ENCODE measurements around the gene GAB2. TPM values are rescaled to one million over a fixed set of nuclear protein-coding genes. Genes with fewer than 3 reads are reported as not detected.
"Not testable (repeated sequence)": the region's sequence is repeated elsewhere in the genome, so short reads cannot be mapped to it uniquely, and the experiment has no call there.

The GAB2 gene
- total RNA-seq, 4 donors from 2014 or later, result 22.5 to 32.8 (median 30.1) TPM

GRCh38 chr11:78299000-78299710 lies 118.5 kb downstream of the GAB2 start:
- no peak for TF ChIP-seq POLR2A (IDR thresholded peaks at IDR 0.05)
- TF ChIP-seq CTCF (IDR thresholded peaks at IDR 0.05), result no peak
- DNase-seq (ENCODE audit: low spot score in 2 of 2), result no peak
- WGBS, 2 donors, result 83 to 85% methylated on average over 2 of the region's 2 CpGs
- no peak overlapping the region for H3K4me3 ChIP-seq (ENCODE audit: low read depth, poor library complexity, severe bottlenecking)
- intact Hi-C loops (cut with DNase I; ENCODE audit: low total_unique reads), result no loop called here

DNA sequence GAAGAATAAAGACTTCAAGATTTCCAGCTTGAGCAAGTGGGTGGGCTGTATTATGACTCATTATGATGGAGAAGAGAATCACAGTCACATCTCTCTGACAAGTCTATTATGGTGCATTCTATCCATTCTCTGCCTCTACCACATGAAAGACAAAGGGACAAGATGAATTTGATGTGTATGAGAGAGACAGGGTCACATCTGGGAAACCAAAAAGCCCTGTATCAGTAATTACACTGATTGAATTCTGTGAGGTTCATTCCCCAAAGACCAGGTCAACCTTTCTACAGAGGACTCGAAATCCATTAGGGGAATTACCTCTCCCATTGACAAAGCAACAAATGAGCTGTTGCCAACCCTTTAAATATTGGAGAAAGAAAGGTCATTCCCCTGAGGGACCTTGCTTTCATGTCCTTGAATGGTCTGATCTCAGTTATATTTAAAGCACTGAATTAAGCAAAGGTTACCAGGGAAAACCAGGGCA lies 119.3 kb downstream of the GAB2 start:
- intact Hi-C loops (cut with DNase I; ENCODE audit: low total_unique reads), result no loop called here
- H3K4me3 ChIP-seq (ENCODE audit: low read depth, poor library complexity, severe bottlenecking), result no peak overlapping the region
- WGBS, 2 donors, result 57 to 71% methylated on average over 1 of the region's 1 CpG
- no peak for TF ChIP-seq CTCF (IDR thresholded peaks at IDR 0.05)
- no peak for TF ChIP-seq POLR2A (IDR thresholded peaks at IDR 0.05)
- no peak for DNase-seq (ENCODE audit: low spot score in 2 of 2)

DNA sequence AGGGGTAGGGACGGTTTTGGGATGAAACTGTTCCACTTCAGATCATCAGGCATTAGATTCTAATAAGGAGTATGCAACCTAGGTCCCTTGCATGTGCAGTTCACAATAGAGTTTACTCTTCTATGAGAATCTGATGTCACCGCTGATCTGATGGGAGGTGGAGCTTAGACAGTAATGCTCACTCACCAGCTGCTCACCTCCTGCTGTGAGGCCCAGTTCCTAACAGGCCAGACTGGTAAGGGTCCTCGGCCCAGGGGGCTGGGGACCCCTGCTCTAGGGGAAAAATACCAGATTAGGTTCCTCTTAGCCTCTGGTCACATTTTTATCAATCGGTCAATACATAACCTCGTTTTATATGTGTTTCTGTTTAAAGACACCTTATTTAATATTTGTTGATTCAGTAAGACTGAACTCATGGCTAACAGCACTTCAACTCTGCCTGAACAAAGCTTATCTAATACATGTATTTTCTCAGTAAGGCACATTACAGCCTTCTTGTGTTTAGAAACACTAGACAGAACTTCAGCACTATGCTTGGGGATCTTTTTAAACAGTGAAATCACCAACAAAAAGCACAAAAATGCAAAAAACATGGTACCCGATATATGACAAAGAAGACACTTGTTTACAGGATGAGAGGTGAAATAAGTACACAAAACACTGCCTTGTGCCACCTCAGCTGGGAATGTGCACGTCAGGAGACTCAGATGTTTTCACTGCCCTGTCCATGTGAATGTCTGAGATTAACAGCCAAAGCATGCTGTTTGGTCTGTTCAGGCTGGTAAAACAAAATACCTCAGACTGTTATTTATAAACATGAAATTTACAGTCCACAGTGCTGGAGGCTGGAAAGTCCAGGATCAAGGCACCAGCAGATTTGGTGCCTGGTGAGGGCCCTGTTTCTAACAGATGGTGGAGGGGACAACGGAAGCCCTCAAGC lies 121.4 kb downstream of the GAB2 start:
- no peak for DNase-seq (ENCODE audit: low spot score in 2 of 2)
- 85 to 88% methylated on average over 8 of the region's 8 CpGs for WGBS, 2 donors
- TF ChIP-seq POLR2A (IDR thresholded peaks at IDR 0.05) (no peak), CTCF (IDR thresholded peaks at IDR 0.05) (no peak)
- H3K4me3 ChIP-seq (ENCODE audit: low read depth, poor library complexity, severe bottlenecking), result no peak overlapping the region
- intact Hi-C loops (cut with DNase I; ENCODE audit: low total_unique reads), result no loop called here

DNA sequence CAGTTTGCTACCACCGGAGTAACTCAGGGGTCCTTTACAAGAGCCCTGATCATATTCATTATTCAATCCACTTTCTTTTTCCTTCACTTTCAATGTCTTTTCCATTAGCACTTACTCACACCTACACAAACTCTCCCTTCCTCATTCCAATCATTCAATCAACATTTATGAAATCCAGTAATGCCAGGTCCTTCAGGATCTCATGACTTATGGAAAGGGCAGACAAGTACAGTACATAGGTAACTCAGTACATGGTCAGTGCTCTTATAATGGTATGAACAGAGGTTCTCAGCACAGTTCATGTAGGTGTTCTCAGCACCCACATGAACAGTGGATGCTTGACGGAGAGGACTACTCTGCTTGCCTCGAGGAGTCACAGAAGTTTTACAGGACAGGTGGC lies 122.3 kb downstream of the GAB2 start:
- TF ChIP-seq POLR2A (IDR thresholded peaks at IDR 0.05) (no peak), CTCF (IDR thresholded peaks at IDR 0.05) (no peak)
- DNase-seq (ENCODE audit: low spot score in 2 of 2), result no peak
- 94 to 96% methylated on average over 3 of the region's 3 CpGs for WGBS, 2 donors
- H3K4me3 ChIP-seq (ENCODE audit: low read depth, poor library complexity, severe bottlenecking), result no peak overlapping the region
- intact Hi-C loops (cut with DNase I; ENCODE audit: low total_unique reads), result no loop called here

DNA sequence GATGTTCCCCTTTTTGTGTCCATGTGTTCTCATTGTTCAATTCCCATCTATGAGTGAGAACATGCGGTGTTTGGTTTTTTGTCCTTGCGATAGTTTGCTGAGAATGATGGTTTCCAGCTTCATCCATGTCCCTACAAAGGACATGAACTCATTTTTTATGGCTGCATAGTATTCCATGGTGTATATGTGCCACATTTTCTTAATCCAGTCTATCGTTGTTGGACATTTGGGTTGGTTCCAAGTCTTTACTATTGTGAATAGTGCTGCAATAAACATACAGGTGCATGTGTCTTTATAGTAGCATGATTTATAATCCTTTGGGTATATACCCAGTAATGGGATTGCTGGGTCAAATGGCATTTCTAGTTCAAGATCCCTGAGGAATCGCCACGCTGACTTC lies 123.5 kb downstream of the GAB2 start:
- DNase-seq (ENCODE audit: low spot score in 2 of 2); intact Hi-C loops (cut with DNase I; ENCODE audit: low total_unique reads); H3K4me3 ChIP-seq (ENCODE audit: low read depth, poor library complexity, severe bottlenecking): not testable (repeated sequence)
- 90 to 94% methylated on average over 5 of the region's 5 CpGs for WGBS, 2 donors

GRCh38 chr11:78293536-78293935 lies 124.1 kb downstream of the GAB2 start:
- TF ChIP-seq POLR2A (IDR thresholded peaks at IDR 0.05) (no peak), CTCF (IDR thresholded peaks at IDR 0.05) (no peak)
- intact Hi-C loops (cut with DNase I; ENCODE audit: low total_unique reads), result no loop called here
- H3K4me3 ChIP-seq (ENCODE audit: low read depth, poor library complexity, severe bottlenecking), result no peak overlapping the region
- WGBS, 2 donors, result 96% methylated on average over 6 of the region's 6 CpGs
- DNase-seq (ENCODE audit: low spot score in 2 of 2), result no peak

All from lower leg skin (tissue), 4 donors.